Ramos (cell line): ENCODE measurements around the gene CTSL.

Experiments
- in situ Hi-C: fragments of 300-500 bp; cut with MboI; formaldehyde crosslinking; loops from one replicate; pipeline ENCODE4 v1.14.3; 2022; ENCODE audit warnings: low sequenced_read_pairs; ENCODE audit not compliant: unreplicated experiment

Gene CTSL

GRCh38 chr9:87725900-87726709 lies at the start of gene CTSL:
TSS of gene CTSL (plus strand) at chr9:87726119. CDS start at chr9:87727604, 1,485 bp downstream.
- in situ Hi-C loops: no loop called here

GRCh38 chr9:87676976-87677775 lies 48.7 kb upstream of the CTSL start:
- in situ Hi-C loops: no loop called here

- in situ Hi-C loops: no loop called here
Measured at GRCh38 chr9:87677776-87678587, 47.9 kb upstream of the CTSL start.

- in situ Hi-C loops: no loop called here
Measured at GRCh38 chr9:87678650-87679355, 47.1 kb upstream of the CTSL start.

GRCh38 chr9:87681271-87682061 lies 44.5 kb upstream of the CTSL start:
- in situ Hi-C loops: no loop called here

DNA sequence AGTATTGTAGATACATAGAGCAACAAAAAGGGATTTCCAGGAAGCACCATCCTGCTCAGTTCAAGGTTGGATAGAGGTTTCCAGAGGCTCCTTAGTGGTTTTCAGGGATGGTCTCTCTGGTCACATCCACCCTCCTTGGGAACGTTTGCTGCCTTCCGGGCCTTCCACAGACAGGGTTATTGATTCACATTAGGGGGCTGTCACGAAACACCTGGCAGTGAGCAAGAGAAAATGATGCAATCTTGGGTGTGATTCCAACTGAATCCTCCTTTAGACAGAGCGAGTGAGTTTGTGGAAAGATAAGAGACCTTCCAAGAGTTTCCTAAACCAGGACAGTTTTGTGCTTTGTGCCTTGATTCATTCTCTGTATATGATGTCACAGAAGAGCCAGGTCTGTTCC lies 43.8 kb upstream of the CTSL start:
- in situ Hi-C loops: no loop called here

- in situ Hi-C loops: no loop called here
Measured at GRCh38 chr9:87682618-87683017, 43.3 kb upstream of the CTSL start.

DNA sequence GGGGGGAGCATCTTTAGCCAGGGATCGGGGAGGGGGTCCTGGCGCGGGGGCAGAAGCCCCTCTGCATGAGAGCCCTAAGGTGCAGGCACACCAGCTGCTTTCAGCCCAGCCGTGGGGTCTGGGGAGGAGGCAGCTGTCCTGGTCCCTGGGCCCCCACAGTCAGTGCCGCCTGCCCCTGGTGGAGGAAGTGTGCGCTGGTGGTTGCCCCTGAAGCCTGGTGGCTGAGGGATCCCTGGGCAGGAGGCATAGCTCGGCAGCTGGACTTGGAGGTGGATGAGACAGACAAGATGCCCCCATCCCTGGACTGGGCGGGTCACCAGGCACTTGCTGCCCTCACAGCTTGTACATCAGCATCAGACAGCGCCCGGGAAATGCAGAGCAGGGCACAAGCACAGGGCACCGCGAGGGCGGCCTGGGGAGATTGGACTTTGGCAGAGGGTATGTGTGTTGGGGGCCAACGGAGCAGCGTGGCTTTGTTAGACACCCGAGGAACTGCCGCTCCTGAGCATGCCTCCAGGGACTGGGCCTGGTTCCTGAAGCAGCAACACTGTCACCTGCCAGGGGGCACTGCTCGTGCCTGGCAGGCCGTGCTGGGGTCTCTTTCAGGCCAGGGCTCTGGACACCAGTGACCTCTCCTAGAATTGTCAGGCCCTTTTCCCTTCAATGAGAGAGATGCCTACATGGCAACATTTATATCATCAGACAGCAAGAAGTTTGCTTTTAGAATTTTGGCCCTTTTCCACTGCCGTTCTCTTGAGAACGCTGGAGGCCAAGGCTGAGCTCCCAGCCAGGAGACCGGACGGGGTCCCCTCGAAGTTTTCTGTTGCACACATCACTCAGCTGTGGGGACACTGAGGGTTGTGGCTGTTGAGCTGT lies 41.9 kb upstream of the CTSL start:
- in situ Hi-C loops: no loop called here

GRCh38 chr9:87684627-87685219 lies 41.2 kb upstream of the CTSL start:
- in situ Hi-C loops: no loop called here

- in situ Hi-C loops: no loop called here
Measured at GRCh38 chr9:87685441-87685840, 40.5 kb upstream of the CTSL start.

DNA sequence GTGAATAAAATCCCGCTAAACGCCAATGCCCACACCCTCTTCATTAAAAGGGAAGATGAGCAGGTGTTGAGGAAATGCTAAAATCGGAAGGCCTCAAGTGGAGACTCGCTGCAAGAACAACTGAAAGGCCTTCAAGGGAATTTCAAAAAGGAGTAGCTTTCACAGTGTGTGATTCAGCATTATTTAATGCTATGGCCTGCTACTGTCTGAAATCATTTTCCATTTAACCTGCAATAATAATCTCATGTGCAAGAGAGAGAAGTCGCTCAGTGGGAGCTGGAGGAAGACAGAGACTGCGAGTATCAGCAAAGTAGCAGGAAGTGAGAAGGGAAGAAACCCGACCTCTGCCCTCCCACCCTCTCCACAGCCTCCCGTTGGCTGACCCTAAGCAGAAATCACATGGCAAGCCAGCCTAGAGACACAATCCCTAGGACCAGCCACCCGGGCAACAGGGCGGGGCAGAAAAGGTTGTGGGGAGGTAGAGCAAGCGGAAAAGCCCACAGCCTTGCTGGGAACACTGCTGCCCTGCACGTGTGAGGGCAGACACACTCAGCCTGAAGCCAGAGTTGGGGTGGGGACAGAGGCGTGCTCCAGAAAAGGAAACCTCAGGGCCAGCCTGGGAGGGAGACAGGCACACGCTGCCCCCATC lies 39.9 kb upstream of the CTSL start:
- in situ Hi-C loops: no loop called here

DNA sequence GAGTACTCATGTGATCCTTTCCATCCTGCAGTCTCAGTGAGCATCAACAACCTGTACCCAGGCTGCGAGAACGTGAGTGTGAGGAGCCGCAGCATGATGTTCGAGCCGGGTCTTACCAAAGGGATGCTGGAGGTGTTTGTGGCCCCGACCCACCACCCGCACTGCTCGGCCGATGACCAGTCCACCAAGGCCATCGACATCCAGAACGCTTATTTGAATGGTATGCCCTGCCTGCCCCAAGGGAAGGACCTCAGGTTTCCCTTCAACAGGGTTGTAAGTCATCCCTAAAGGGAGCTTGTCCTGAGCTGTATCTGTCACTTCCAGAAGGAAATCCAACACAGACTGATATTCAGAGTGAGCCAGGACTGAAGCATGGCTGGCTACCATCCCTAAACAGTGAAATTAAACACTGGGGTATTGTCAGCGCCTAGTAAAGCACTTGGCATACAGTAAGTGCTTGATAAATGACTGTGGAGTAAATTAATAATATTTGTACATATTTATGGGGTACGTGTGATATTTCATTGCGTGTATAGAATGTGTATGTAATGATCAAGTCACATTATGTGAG lies 39.3 kb upstream of the CTSL start:
- in situ Hi-C loops: no loop called here

DNA sequence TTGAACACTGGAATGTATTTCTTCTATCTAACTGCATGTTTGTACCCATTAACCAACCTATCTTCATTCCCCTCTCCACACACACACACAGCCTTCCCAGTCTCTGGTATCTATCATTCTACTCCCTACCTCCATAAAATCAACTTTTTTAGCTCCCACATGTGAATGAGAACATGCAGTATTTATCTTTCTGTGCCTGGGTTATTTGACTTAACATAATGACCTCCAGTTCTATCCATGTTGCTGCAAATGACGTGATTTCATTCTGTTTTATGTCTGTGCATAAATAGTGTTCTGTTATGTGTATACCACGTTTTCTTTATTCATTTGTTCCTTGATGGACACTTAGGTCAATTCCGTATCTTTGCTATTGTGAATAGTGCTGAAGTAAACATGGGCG lies 38.7 kb upstream of the CTSL start:
- in situ Hi-C loops: no loop called here

DNA sequence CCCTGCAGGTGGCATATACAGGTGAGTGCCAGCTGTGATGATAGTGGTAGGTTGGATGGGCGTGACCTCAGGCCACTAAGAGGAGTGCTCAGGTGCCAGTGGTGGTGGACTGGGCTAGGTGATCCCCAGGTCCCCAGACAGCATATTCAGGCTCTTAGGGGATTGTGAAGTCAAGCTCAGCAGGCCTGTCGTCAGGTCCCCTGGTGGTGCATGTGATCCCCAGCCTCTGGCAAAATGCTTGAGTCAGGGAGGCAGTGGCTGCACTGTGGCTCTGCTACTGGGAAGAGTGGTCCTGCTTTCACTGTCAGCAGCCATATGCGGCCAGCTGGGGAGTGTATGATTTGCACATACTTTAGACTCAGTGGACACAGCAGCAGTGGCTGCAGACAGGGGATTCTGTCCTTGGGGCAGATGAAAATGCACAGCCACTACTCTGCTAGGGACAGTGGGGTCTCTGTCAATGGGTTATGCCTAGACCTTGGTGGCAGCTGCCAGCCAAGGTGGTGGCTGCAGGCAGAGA lies 31.6 kb upstream of the CTSL start:
- in situ Hi-C loops: no loop called here

DNA sequence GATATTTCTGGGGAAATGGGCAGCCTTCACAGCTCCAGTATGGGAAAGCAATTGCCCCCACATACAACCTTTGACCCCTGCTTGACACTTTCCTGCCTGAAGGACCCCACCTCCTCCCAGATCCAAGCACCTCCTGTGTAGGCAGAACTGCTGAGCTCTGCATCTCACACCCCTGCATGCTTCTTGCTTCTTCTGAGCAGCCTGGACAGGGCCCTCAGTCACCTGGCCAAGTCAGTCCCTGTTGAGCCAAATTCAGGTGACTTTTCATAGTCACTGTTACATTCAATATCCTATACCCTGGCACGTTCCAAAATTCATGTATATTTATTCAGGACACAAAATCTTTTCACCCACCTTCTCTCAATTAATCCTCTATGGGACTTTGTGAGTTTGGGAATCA lies 30.4 kb upstream of the CTSL start:
- in situ Hi-C loops: no loop called here

- in situ Hi-C loops: no loop called here
Measured at GRCh38 chr9:87696641-87697040, 29.3 kb upstream of the CTSL start.
